Lower leg skin (tissue), 4 donors: Measurements from ENCODE around the gene GPNMB. TPM values are rescaled to one million over a fixed set of nuclear protein-coding genes. Genes with fewer than 3 reads are reported as not detected.
A peak's percentile ranks its signal among the peaks of the same experiment; 100 is the strongest.

Experiments
- DNase-seq, 2 donors: peaks; one replicate each; pipeline ENCODE4 v3.0.0-alpha.2; 2019; ENCODE audit warnings: low spot score in 2 of 2
- H3K4me3 ChIP-seq: fragments of 200-600 bp; sonication (generic); 2 replicates; pipeline ENCODE4 v1.5.1; 2017; ENCODE audit warnings: mild to moderate bottlenecking, low read depth; ENCODE audit not compliant: poor library complexity, severe bottlenecking
- POLR2A ChIP-seq, 2 donors: fragments of 450-650 bp; IDR thresholded peaks; one replicate each; pipeline ENCODE4 v1.6.1; 2016 to 2017; ENCODE audit warnings: antibody characterized with exemption in 2 of 2, mild to moderate bottlenecking in 1 of 2, moderate library complexity in 1 of 2
- WGBS, 2 donors: methylation state at CpG; one replicate each; pipeline ENCODE4 v1.1.5; 2018; 5-methylcytosine and 5-hydroxymethylcytosine counted together
- intact Hi-C: fragments of 100-400 bp; cut with DNase I; formaldehyde crosslinking; loops from one replicate; pipeline ENCODE4 v1.15.0; 2023; ENCODE audit warnings: low total_unique reads
- total RNA-seq, 4 donors: library from RNA; depleted of rRNA; stranded (reverse); fragments of >200 nt; gene quantifications; one replicate each; pipeline ENCODE4 v1.1.0, GENCODE V29; 2016
- TF ChIP-seq, protein P1 (sequence below), 3 donors: fragments of 450-650 bp; IDR thresholded peaks; one replicate each; pipeline ENCODE4 v1.5.1; 2016; ENCODE audit warnings: antibody characterized with exemption in 3 of 3, mild to moderate bottlenecking in 3 of 3, moderate library complexity in 2 of 3

The GPNMB gene
- total RNA-seq, 4 donors from 2014 or later, result 357 to 554 (median 469) TPM

GRCh38 chr7:23232966-23233365 is 13.6 kb upstream of the GPNMB start:
- intact Hi-C loops, result no loop called here
- no peak overlapping the region for H3K4me3 ChIP-seq
- TF ChIP-seq, protein P1, sequence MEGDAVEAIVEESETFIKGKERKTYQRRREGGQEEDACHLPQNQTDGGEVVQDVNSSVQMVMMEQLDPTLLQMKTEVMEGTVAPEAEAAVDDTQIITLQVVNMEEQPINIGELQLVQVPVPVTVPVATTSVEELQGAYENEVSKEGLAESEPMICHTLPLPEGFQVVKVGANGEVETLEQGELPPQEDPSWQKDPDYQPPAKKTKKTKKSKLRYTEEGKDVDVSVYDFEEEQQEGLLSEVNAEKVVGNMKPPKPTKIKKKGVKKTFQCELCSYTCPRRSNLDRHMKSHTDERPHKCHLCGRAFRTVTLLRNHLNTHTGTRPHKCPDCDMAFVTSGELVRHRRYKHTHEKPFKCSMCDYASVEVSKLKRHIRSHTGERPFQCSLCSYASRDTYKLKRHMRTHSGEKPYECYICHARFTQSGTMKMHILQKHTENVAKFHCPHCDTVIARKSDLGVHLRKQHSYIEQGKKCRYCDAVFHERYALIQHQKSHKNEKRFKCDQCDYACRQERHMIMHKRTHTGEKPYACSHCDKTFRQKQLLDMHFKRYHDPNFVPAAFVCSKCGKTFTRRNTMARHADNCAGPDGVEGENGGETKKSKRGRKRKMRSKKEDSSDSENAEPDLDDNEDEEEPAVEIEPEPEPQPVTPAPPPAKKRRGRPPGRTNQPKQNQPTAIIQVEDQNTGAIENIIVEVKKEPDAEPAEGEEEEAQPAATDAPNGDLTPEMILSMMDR (IDR thresholded peaks at IDR 0.05), result no peak
- TF ChIP-seq POLR2A (IDR thresholded peaks at IDR 0.05), result no peak
- DNase-seq, result no peak
- 73 to 74% methylated on average over 3 of the region's 3 CpGs for WGBS, 2 donors

DNA sequence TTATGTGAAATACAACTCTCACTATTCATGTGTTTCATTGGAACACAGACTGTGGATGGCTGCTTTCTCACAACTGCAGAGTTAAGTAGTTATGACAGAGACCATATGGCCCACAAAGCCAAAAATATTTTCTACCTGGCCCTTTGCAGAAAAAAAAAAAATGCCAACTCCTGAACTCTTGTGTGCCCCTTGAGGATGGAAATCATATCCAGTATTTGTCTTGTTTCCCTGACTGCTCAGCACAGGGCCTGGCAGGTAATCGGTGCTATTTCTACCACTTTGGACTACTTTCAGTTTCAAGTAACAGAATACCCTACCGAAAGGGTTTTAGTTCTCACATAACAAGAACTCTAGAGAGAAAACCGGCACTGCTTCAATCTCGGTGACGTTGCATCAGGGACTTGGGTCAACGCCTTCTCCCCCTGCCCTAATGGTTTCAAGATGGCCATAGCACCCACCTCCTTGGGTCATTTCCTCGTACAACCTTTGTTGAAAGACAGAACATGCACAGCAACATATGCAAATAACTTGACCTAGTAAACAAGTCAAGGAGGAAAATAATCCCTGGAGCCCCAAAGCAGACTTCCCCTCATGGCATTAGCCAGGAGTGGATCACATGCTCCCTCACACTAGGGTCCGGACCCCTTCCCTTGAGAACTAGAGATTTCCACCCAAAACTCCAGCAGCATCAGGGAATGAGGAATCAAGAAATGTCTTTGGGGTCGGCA is 11.8 kb upstream of the GPNMB start:
- 58 to 61% methylated on average over 9 of the region's 9 CpGs for WGBS, 2 donors
- DNase-seq, result no peak
- intact Hi-C loops, result no loop called here
- no peak for TF ChIP-seq POLR2A (IDR thresholded peaks at IDR 0.05)
- TF ChIP-seq, protein P1 (IDR thresholded peaks at IDR 0.05), result no peak
- H3K4me3 ChIP-seq, result no peak overlapping the region

GRCh38 chr7:23235813-23236221 is 10.8 kb upstream of the GPNMB start:
- whole genome bisulfite sequencing, 2 donors, result 38 to 44% methylated on average over 6 of the region's 6 CpGs
- no peak for TF ChIP-seq POLR2A (IDR thresholded peaks at IDR 0.05)
- TF ChIP-seq, protein P1 (IDR thresholded peaks at IDR 0.05), result no peak
- intact Hi-C loops, result no loop called here
- H3K4me3 ChIP-seq, result no peak overlapping the region
- DNase-seq, result peak; percentile 84 to 88

GRCh38 chr7:23237000-23237399 is 9.6 kb upstream of the GPNMB start:
- 90 to 93% methylated on average over 3 of the region's 3 CpGs for WGBS, 2 donors
- no peak overlapping the region for H3K4me3 ChIP-seq
- intact Hi-C loops, result no loop called here
- TF ChIP-seq POLR2A (IDR thresholded peaks at IDR 0.05), result no peak
- TF ChIP-seq, protein P1 (IDR thresholded peaks at IDR 0.05), result no peak
- DNase-seq, result no peak

GRCh38 chr7:23238983-23239652 is 7.5 kb upstream of the GPNMB start:
- no peak for DNase-seq
- intact Hi-C loops, result no loop called here
- WGBS, 2 donors, result 42 to 48% methylated on average over 11 of the region's 11 CpGs
- H3K4me3 ChIP-seq, result no peak overlapping the region
- TF ChIP-seq POLR2A (IDR thresholded peaks at IDR 0.05), result no peak
- TF ChIP-seq, protein P1 (IDR thresholded peaks at IDR 0.05), result no peak
